HG02870 (cell line): ENCODE results near the gene GMFB.

Experiments used
- ATAC-seq: cut with Tn5 transposase; IDR thresholded peaks from one replicate; pipeline ENCODE4 v1.9.1; 2021; ENCODE audit warnings: mild to moderate bottlenecking, moderate library complexity; ENCODE audit not compliant: unreplicated experiment

GMFB gene

GRCh38 chr14:54493293-54493692 lies 4.5 kb upstream of the GMFB start:
- no peak for ATAC-seq

GRCh38 chr14:54490445-54491175 lies 1.8 kb upstream of the GMFB start:
- no peak for ATAC-seq

- no peak for ATAC-seq
Measured at GRCh38 chr14:54489731-54490444, 1.1 kb upstream of the GMFB start.

- ATAC-seq = no peak
Measured at GRCh38 chr14:54489318-54489683, 521 bp upstream of the GMFB start.

- ATAC-seq = no peak
Measured at GRCh38 chr14:54488318-54488645, 498 bp downstream of the GMFB start.

- no peak for ATAC-seq
Measured at GRCh38 chr14:54487771-54488170, 1.0 kb downstream of the GMFB start.

- no peak for ATAC-seq
Measured at GRCh38 chr14:54486685-54487084, 2.1 kb downstream of the GMFB start.

- ATAC-seq = no peak
Measured at GRCh38 chr14:54483846-54484245, 4.9 kb downstream of the GMFB start.

- ATAC-seq = no peak
Measured at GRCh38 chr14:54483073-54483745, 5.6 kb downstream of the GMFB start.

- no peak for ATAC-seq
Measured at GRCh38 chr14:54481695-54482094, 7.1 kb downstream of the GMFB start.

GRCh38 chr14:54480830-54481562 lies 7.8 kb downstream of the GMFB start:
- ATAC-seq = no peak

GRCh38 chr14:54478636-54479215 lies 10.1 kb downstream of the GMFB start:
- no peak for ATAC-seq

GRCh38 chr14:54475911-54476310 lies 12.9 kb downstream of the GMFB start:
- no peak for ATAC-seq

GRCh38 chr14:54475187-54475899 lies 13.4 kb downstream of the GMFB start:
- ATAC-seq = no peak

GRCh38 chr14:54474232-54474793 lies 14.5 kb downstream of the GMFB start:
- ATAC-seq = no peak

GRCh38 chr14:54472315-54472714 lies 16.5 kb downstream of the GMFB start:
- ATAC-seq = no peak

- ATAC-seq = no peak
Measured at GRCh38 chr14:54471641-54472040, 17.1 kb downstream of the GMFB start.

- ATAC-seq = no peak
Measured at GRCh38 chr14:54470701-54471100, 18.1 kb downstream of the GMFB start.

GRCh38 chr14:54467280-54467679 lies 21.5 kb downstream of the GMFB start:
- ATAC-seq = no peak

GRCh38 chr14:54465654-54466053 lies 23.1 kb downstream of the GMFB start:
- no peak for ATAC-seq
